Right renal cortex interstitium (tissue), 3 donors: ENCODE results near the gene PDGFA. TPM values are rescaled to one million over a fixed set of nuclear protein-coding genes. Genes with fewer than 3 reads are reported as not detected.

Source experiments
- DNase-seq, 3 donors: peaks; one replicate each; pipeline ENCODE4 v3.0.0-alpha.2; 2013; ENCODE audit warnings: low read depth in 3 of 3, low spot score in 2 of 3
- polyA plus RNA-seq, 3 donors: library from polyadenylated mRNA; unstranded; fragments of 120-200 nt; gene quantifications; one replicate each; pipeline ENCODE4 v1.2.1, GENCODE V29; 2013; ENCODE audit not compliant: insufficient read length in 3 of 3

The PDGFA gene
- polyA plus RNA-seq, 3 donors, result 38.1 to 47.6 (median 44.8) TPM

GRCh38 chr7:464454-465401, 54.9 kb downstream of the PDGFA start:
- DNase-seq, result peak in 1 of 3 donors; percentile 81

GRCh38 chr7:463817-464453, 55.7 kb downstream of the PDGFA start:
- no peak for DNase-seq

GRCh38 chr7:463362-463781, 56.3 kb downstream of the PDGFA start:
- no peak for DNase-seq

- DNase-seq, result no peak
Measured at GRCh38 chr7:462173-463103, 57.2 kb downstream of the PDGFA start.

- no peak for DNase-seq
Measured at GRCh38 chr7:461453-462172, 58.0 kb downstream of the PDGFA start.

GRCh38 chr7:461117-461452, 58.6 kb downstream of the PDGFA start:
- DNase-seq, result no peak

GRCh38 chr7:460374-461116, 59.1 kb downstream of the PDGFA start:
- DNase-seq, result no peak

- DNase-seq, result no peak
Measured at GRCh38 chr7:459584-460373, 59.9 kb downstream of the PDGFA start.

- DNase-seq, result no peak
Measured at GRCh38 chr7:458511-459245, 61.0 kb downstream of the PDGFA start.

GRCh38 chr7:457814-458510, 61.7 kb downstream of the PDGFA start:
- no peak for DNase-seq

- DNase-seq, result peak in 1 of 3 donors; percentile 66
Measured at GRCh38 chr7:455110-455928, 64.3 kb downstream of the PDGFA start.

- no peak for DNase-seq
Measured at GRCh38 chr7:454356-455109, 65.1 kb downstream of the PDGFA start.

GRCh38 chr7:453597-454306, 65.9 kb downstream of the PDGFA start:
- no peak for DNase-seq

GRCh38 chr7:452791-453455, 66.7 kb downstream of the PDGFA start:
- no peak for DNase-seq
